GDM1 (cell line): Measurements from ENCODE around the gene SEMA3B.
A peak's percentile ranks its signal among the peaks of the same experiment; 100 is the strongest.
"Not testable (repeated sequence)": the region's sequence is repeated elsewhere in the genome, so short reads cannot be mapped to it uniquely, and the experiment has no call there.

Source experiments
- DNase-seq: peaks from one replicate; lab custom pipeline; 2025; lab: John Stamatoyannopoulos, UW

The SEMA3B gene

DNA sequence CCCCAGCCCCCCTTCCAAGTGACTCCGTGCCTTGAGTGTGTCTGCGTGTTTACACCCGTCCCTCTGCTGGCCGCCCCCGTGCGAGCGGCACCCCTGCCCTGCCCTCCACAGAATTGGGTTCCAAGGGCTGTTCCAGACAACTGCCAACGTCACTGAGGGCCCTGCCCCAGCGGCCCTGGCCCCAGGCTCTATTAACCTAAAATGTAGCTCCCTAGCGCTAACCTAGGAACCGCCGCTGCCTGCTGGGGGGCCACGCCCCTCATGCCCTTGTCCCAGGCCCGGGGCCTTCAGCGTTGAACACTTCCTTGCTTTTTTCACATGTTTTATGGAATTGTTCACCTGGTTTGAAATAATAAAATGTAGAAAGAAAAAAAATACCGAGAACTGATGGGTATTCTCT, 10.0 kb upstream of the SEMA3B start:
- no peak for DNase-seq

DNA sequence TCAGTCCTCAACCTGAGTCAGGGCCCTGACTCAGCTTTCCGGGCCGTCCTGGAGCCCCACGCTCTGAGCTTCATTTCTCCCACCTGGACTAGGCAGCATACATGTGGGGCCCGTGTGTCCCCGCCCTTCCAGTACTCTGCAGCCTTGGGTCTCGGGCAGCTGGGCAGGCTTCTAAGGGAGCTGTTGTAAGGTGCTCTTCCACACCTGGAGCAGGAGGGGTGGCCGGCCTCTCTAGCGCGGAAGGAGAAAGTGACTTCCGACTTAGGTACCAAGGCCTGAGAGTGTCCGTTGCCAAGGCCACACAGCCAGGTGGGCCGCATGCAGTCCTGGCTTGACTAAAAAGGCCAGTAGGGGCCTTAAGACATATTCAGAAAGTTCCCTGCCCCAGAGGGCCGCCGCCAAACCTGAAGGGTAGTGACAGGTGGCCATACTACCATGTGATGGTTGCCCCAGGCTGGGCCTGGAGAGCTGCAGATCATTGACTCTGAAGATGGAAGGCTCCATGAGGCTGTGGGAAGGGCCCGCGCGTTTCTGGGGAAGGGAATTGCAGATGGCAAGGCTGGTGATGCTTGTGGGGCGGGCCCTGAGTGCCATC, 9.4 kb upstream of the SEMA3B start:
- no peak for DNase-seq

DNA sequence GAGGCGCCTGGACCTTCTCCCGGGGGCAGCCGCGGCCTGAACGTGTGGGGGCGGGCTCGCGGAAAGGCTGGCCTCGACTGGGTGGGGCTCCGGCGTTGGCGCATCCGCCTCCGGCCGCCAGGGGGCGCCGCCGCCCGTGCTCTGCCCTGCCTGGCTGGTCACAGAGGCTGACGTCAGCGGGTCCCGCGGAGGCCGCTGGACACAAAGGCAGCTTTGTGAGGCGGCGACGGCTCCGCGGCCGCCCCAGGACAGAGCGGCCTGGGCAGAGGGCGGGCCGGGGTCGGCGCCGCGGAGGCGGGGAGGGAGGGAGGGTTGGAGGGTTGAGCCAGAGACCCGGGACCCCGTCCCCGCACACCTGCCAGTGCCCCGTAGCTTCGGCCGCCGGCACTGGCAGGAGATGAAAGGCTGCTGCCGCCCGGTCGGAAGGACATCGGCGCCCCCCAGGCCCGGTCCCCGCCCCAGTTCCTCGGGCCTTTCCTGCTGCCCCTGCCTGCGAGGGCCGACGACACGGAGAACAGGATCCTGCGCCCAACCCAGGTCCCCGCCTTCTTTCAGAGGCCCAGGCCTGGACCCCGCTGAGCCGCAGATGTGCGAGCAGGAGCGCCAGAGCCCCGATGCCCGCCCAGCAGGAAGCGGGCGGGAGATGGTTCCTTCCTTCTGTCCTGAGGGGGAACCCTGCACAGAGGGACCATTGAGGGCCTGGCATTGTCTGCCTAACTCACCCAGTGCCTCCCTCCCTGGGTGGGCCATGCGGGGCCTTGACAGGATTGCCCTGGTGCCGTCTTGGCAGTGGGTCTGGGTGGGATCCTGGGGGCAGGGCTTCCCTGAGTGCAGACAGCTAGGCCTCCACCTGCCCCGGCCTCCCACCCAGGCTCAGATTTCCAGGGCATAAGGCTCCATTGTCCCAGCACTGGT, 8.7 kb upstream of the SEMA3B start:
- peak; percentile 70 for DNase-seq

DNA sequence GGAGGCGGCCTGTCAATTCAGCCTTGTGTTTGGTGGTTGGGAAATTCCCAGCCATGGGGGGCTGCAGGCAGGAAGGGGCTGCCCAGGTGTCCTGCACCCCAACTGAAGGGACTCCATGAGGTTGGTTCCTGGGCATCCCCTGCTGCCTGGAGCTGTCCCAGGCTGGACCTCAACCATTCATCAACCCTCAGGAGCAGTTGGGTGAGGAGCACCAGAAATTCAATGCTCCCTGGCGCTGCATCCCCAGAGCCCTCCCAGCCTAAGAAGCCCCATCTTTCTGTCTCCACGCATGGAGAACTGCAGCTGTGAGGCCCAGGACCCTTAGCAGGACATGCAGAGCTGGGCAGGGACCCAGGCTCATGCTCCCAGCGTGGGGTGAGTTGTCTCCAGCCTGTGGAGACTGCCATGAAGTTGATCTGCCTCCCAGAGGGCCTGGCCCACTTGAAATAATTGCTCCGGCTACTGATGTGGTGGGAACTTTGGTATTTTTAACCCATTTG, 8.0 kb upstream of the SEMA3B start:
- no peak for DNase-seq

DNA sequence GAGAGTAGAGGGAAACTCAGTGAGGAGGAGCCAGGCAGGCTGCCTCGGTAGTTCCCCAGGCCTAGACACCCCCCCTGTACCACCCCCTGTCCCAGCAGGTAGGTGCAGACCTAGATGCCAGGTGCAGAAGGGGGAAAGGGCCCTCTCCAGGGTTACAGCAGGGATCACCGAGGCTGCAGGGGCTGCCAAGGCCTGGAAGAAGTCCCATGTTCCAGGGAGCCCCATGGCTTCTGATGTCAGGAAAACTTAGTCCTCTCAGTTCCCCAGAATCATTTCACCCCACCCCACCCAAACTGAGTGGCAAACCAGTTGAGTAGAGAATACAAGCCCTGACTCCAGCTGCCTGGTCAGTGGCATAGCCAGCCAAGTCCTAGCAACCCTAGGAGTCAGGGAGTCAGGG, 7.4 kb upstream of the SEMA3B start:
- no peak for DNase-seq

DNA sequence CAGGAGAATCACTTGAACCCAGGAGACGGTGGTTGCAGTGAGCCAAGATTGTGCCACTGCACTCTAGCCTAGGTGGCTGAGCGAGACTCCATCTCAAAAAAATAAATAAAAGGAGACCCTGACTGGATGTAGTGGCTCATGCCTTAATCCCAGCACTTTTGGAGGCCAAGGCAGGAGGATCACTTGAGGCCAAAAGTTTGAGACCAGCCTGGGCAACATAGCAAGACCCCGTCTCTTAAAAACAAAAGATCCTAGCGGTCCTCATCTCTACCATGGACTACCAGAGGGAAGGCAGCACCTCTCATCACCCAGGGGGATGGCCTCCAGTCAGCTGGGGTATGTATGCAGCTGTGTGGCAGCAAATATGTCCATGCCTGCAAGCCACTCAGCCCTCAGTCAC, 6.7 kb upstream of the SEMA3B start:
- DNase-seq, result not testable (repeated sequence)

DNA sequence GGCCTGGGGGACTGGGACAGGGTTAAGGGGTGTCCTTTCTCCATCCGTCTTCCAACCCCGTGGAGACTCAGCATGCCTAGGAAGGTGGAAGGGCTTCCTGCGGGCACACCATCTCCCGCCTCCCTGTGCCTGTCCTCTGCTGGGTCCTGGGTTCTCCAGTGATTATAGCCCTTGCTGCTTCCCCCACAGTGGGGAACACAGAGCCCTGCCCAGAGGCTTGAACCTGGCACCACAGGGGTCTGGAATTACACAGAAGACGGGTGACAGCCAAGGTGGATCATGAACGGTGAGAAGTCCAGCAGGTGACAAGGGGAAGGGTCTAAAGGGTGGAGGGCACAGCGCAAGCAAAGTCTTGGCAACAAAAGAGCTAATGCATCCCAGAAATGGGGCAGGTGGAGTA, 6.2 kb upstream of the SEMA3B start:
- no peak for DNase-seq

DNA sequence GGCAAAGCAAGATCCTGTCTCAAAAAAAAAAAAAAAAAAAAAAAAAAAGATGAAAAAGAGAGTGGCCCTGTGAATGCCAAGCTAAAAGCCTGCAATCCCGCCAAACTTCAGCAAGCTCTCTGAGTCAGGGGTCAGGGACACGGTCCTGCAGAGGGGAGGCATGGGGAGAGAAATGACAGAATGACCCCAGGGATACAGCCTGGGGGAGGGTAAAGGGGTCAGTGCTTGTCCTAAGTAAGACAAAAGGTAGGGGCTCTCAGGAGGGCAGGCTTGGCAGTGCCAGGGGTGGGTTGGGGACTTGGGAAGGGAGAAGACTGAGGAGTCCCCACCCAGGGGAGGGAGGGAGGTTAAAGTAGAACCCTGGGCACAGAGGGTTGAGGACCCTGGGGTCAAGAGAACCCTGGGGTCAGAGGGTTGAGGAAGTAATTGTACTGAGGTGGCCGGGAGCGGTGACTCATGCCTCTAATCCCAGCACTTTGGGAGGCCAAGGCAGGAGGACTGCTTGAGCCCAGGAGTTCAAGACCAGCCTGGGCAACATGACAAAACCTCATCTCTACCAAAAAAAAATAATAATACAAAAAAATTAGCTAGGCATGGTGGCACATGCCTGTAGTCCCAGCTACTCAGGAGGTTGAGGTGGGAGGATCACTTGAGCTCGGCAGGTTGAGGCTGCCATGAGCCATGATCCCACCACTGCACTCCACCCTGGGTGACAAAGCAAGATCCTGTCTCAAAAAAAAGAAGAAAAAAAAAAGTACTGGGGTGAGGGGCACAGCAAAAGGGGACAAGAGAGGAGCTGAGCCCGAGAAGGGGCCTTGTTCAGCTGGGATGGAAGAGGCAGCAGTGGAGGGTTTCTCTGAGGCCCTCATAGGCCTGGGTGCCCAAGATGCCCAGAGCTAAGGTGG, 5.2 kb upstream of the SEMA3B start:
- DNase-seq, result no peak

DNA sequence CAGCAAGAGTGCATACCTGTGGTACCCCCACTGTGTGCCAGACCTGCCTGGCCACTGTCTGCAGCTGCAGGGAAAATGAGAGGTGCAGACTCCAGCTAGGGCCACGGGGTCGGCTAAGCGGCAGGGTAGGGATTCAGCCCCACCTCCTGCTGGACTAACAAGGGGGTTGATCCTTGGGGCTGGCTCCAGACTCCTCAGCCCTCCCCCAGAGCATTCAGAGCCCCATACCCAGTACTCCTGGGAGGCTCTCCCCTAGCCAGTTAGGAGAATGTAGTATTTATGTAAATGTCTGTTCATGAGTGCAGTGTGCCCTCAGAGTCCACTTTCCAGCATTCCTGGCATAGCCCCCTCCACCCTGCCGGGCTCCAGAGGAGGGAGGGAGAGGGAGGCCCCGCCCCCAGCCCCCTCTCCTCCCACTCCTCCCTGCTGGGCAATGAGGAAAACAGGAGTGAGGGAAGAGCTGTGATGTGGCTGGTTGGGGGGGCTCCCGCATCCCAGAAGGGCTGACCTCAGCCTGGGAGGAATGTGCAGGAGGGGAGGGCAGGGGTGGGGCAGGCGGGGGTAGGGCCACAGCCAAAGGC, 4.5 kb upstream of the SEMA3B start:
- DNase-seq, result no peak

DNA sequence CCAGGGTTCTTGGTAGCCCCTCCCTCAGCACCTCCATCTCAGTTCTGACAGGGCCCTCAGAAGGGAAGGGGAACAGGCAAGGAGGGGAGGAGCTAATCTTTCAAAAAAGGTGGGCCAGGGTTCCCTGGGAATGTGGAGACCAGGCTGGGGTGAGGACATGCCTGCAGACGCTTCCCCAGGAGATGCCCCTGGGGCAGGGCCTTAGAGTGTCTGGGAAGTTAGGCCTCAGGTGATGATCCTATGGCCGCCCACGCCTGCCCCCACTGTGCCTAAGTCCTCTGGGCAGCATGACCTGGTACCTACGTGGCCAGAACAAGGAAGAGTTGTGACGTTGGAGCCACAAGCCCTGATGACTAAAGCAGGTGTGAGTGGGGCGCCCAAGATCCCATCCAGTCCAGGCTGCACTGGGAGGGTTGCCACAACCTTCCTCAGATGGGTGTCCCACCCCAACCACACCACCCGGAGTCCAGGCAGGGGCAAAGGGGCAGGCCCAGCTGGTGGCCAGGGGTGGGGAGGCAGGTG, 3.9 kb upstream of the SEMA3B start:
- no peak for DNase-seq

DNA sequence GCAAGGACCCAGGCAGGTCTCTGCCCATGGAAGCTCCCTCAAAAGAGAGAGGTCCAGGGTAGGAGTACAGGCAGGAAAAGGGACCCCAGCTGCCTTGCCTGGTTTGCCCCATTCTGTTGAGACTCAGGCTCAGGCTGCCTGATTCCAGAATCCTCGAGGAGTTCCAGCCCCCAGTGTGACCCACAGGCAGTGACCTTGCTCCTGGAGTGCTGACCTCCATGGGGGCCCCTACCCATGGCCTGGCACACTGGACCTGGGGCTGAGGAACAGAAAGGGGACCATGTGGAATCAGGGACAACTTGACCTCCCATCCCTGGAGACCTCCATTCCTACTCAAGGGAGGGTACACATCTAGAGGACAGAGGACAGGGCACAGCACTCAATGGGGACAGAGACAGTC, 3.4 kb upstream of the SEMA3B start:
- no peak for DNase-seq

DNA sequence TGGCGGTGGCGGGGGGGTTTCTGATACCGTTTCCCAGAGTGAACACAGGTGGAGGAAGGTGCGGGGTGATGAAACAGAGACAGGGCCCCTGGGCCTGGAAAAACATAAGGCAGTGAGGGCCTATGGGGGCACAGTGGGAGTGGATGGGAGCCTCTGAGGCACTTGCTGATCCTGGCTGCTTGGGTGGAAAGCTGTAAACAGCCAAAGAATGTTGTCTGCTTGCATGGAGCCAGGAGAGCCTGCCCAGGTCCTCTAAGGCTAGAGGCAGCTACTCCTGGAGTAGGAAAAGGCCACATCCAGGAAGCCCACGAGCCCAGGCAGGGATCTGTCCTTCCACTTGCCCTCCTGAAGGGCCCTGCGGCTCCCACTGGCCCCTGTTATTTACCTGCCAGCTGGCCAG, 2.9 kb upstream of the SEMA3B start:
- no peak for DNase-seq

DNA sequence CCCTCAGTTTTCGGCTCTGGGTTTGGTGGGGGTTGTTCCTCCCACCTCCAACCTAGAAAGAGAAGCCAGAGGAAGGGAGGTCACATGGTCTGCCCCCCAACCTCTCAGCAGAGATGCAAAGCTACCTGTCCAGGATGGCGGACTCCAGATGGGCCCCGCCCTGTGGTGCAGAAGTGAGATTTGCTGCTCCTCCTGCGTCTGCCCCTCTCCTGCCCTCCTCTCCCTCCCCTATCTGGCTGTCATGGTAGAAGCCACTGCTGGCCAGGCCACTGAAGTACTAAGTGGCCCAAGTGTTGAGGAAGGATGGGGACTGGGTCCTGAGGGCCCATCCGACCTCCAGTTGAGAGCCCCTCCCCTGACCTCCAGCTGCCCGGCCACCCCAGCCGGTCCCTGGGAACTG, 2.1 kb upstream of the SEMA3B start:
- DNase-seq, result no peak

DNA sequence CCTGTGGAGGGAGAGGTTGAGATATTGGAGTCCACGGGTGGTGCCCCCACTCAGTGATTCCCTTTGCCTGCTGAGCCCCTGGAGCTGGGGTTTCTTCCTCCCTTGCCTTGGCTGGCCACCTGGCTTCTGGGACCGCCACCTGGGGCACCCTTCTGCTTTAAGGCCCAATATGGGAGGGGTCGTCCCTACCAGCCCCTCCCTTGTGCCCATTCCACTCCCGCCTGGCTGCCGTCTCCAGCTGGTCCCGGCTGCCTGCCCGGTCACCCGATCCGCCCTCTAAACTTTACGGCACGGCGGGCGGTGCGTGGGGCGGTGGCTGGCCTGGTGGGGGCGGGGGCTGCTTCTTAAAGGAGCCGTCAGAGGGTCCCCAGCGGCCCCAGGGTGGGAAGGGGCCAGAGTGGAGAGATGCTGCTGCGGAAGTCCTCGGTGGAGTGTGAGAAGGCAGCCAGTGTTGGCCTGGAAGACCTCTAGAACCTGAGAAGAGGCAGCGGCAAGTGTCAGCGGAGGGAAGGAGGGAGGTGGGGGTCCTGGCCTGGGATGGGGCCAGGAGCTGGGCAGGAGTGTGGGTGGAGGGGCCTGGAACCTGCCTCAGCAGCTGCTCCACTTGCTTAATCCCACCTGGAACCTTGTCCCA, 1.6 kb upstream of the SEMA3B start:
- no peak for DNase-seq

DNA sequence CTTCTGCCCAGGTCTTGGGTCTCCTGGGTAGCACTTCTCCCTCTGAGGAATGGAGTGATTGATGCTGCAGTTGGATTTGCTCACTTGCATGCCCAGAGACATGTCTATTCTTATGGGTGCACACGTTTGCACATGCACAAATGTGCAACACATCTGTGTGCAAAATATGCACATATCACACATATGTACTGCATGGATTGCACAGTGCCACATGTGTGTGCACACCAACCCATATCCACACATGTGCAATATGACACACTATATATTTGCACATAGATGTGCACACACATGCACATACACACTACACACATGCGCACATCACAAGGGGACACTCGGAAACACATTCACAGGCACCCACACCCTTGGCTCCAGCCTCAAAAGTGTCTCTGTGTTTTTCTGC, 671 bp upstream of the SEMA3B start:
- DNase-seq, result no peak

DNA sequence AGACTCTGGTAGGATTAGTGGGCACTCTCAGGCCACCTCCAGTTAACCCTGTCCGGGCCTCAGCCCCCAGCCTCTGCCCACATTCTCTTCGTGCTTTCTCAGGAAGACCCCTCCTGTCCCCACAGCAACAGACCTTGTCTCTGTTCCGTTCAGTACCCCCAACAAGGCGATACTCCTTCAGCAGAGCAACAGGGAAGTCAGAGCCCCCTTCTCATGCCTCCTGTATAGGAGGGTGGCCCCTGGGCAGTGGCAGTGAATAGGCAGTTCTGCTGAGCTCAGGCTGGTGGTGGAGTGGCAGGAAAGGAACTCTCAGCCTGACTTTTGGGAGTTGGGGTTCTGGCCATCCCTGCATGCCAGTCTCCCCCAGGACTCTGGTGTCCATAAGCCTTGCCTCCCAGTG, 513 bp downstream of the SEMA3B start:
- no peak for DNase-seq

DNA sequence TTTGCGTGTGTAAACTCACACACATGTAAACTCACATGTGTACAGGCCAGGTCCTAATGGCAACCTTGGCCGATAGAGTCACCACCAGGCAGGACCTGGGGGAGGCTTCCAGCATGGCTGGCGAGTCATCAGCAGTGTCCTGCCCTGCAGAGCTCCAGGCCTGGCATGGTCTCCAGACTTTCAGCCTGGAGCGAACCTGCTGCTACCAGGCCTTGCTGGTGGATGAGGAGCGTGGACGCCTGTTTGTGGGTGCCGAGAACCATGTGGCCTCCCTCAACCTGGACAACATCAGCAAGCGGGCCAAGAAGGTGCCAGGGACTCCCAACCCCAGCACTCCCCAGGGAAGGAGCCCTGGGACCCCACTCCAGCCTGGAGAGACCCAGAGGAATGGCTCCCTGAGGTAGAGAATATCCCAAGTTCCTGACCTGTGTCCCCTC, 1.0 kb downstream of the SEMA3B start:
- DNase-seq, result no peak

DNA sequence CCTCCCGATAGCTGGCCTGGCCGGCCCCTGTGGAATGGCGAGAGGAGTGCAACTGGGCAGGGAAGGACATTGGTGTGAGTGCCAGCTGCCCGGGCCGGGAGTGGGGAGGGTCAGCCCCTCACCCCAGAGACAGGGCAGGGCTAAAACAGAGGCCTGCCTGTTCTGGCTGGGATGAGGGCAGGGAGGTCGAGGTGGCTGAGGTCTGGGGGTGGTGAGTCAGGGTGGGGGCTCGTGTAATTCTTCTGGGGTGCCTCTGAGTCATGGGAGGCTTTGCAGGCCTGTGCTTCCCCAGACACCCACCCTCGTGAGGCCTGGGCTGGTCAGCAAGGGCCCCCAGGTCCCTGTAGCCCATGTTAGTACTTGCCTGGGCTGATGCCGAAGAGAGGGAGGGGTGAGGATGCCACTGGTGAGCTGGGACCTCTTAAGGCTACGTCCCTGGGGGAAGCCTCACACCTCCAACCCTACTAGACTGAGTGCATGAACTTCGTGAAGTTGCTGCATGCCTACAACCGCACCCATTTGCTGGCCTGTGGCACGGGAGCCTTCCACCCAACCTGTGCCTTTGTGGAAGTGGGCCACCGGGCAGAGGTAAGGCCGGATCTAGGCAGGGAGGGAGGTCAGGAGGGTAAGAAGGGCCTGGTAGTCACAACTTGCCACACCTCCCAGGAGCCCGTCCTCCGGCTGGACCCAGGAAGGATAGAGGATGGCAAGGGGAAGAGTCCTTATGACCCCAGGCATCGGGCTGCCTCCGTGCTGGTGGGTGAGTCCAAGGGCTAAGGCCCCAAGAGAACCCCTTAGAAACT, 1.7 kb downstream of the SEMA3B start:
- no peak for DNase-seq

DNA sequence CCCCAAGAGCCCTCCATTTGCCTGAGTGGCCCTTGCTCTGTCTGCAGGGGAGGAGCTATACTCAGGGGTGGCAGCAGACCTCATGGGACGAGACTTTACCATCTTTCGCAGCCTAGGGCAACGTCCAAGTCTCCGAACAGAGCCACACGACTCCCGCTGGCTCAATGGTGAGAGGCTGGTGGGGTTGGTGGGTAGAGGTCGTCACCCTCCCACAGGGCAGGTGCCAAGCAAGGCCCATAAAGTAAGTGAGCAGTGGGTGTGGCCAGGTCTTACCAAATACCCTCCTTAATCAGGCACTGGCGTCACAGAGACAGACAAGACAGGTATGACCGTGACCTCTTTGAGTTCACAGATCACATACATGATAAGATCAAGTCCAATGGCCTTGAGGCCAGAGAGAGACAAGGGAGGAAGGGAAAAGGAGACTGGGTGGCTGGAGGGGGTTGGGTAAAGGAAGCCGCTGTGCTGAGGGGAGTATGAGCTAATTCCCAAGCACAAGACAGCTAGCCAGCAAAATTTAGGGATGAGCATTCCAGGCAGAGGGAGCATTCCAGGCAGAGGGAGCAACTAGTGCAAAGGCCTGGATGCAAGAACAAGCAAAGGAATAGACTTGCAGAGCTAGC, 2.5 kb downstream of the SEMA3B start:
- DNase-seq, result no peak

DNA sequence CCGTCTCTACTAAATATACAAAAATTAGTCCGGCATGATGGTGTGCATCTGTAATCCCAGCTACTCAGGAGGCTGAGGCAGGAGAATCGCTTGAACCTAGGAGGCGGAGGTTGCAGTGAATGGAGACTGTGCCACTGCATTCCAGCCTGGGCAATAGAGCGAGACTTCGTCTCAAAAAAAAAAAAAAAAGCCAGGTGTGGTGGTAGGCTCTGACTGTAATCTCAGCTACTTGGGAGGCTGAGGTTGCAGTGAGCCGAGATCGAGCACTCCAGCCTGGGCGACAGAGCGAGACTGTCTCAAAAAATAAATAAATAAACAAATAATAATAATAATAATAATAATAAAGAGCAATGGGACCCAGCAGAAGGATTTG, 3.6 kb downstream of the SEMA3B start:
- DNase-seq, result not testable (repeated sequence)
